NCI-H2171 treated with DMSO at 0.1 percent for 48 hours (cell line): ENCODE data around the gene HSD17B13.
"Not testable (repeated sequence)": the region's sequence is repeated elsewhere in the genome, so short reads cannot be mapped to it uniquely, and the experiment has no call there.

Experiments
- DNase-seq: peaks from one replicate; lab custom pipeline; 2025; lab: John Stamatoyannopoulos, UW

The HSD17B13 gene

GRCh38 chr4:87315000-87315399, 7.7 kb downstream of the HSD17B13 start:
- not testable (repeated sequence) for DNase-seq

GRCh38 chr4:87313756-87314155, 8.9 kb downstream of the HSD17B13 start:
- no peak for DNase-seq

GRCh38 chr4:87311684-87312083, 11.0 kb downstream of the HSD17B13 start:
- no peak for DNase-seq

- no peak for DNase-seq
Observed at GRCh38 chr4:87310691-87311335, 11.9 kb downstream of the HSD17B13 start.

- DNase-seq, result no peak
Observed at GRCh38 chr4:87309625-87310024, 13.1 kb downstream of the HSD17B13 start.

- no peak for DNase-seq
Observed at GRCh38 chr4:87306056-87306455, 16.6 kb downstream of the HSD17B13 start.

- DNase-seq, result no peak
Observed at GRCh38 chr4:87305562-87305961, 17.1 kb downstream of the HSD17B13 start.

- peak; percentile 17 for DNase-seq
Observed at GRCh38 chr4:87304745-87305432, 17.8 kb downstream of the HSD17B13 start.

- no peak for DNase-seq
Observed at GRCh38 chr4:87299898-87300297, 22.8 kb downstream of the HSD17B13 start.

- no peak for DNase-seq
Observed at GRCh38 chr4:87298362-87298761, 24.3 kb downstream of the HSD17B13 start.

- not testable (repeated sequence) for DNase-seq
Observed at GRCh38 chr4:87294911-87295310, 27.8 kb downstream of the HSD17B13 start.

GRCh38 chr4:87293889-87294288, 28.8 kb downstream of the HSD17B13 start:
- not testable (repeated sequence) for DNase-seq

GRCh38 chr4:87286970-87287369, 35.7 kb downstream of the HSD17B13 start:
- no peak for DNase-seq

GRCh38 chr4:87284268-87284667, 38.4 kb downstream of the HSD17B13 start:
- not testable (repeated sequence) for DNase-seq

GRCh38 chr4:87283151-87283550, 39.5 kb downstream of the HSD17B13 start:
- DNase-seq, result no peak

- DNase-seq, result no peak
Observed at GRCh38 chr4:87281603-87282002, 41.1 kb downstream of the HSD17B13 start.

GRCh38 chr4:87278335-87278794, 44.3 kb downstream of the HSD17B13 start:
- DNase-seq, result no peak

- DNase-seq, result no peak
Observed at GRCh38 chr4:87275311-87275710, 47.4 kb downstream of the HSD17B13 start.

GRCh38 chr4:87274803-87275202, 47.9 kb downstream of the HSD17B13 start:
- no peak for DNase-seq

- DNase-seq, result no peak
Observed at GRCh38 chr4:87274327-87274726, 48.4 kb downstream of the HSD17B13 start.

GRCh38 chr4:87270825-87271224, 51.9 kb downstream of the HSD17B13 start:
- no peak for DNase-seq

GRCh38 chr4:87270144-87270543, 52.5 kb downstream of the HSD17B13 start:
- DNase-seq, result peak; percentile 2

- no peak for DNase-seq
Observed at GRCh38 chr4:87268411-87268810, 54.3 kb downstream of the HSD17B13 start.

GRCh38 chr4:87266986-87267385, 55.7 kb downstream of the HSD17B13 start:
- DNase-seq, result no peak
